HG03469 (cell line): Measurements from ENCODE around the gene TXNRD3.

Source experiments
- ATAC-seq: cut with Tn5 transposase; IDR thresholded peaks from one replicate; pipeline ENCODE4 v1.9.1; 2021; ENCODE audit warnings: mild to moderate bottlenecking, moderate library complexity, moderate number of reproducible peaks; ENCODE audit not compliant: unreplicated experiment

The TXNRD3 gene

DNA sequence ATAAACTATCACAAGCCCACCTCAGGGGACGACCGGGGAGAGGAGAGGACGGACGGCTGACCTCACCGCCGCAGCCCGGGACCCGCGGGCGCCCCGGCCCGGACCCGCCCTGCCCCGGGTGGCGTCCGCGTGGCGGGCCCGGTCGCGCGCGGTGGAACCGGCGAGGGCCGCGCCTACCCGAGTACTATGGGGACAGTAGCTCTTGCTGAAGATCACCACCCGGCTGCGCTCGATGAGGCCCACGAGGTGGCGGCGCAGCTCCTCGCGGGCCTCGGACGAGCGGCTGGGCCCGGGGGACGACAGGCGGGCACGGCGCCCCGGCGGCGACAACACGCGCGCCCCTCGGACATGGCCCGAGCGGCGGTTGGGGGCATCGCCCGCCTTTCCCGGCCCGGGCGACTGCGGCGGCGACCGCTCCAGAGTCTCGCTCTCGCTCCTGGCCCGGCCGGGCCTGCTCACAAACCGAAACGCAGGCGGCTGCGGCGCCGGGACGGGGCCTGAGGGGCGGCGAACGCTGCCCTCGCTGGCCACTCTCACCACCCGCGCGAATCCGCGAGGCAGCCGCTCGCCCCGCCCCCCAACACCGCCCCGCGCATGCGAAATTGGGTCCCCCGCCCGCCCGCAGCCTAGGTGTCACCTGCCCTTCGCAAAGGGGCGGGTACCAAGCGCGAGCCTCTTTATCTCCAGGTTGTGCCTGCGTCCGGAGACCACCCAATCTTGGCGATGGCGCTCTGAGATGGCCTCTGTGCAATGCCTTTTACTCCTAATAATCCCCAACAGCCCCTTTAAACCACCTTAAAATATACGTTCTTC is at the start of gene TXNRD3:
Gene TXNRD3 (minus strand): TSS at position 554 of the 813 bp plus-strand sequence.
- no peak for ATAC-seq

DNA sequence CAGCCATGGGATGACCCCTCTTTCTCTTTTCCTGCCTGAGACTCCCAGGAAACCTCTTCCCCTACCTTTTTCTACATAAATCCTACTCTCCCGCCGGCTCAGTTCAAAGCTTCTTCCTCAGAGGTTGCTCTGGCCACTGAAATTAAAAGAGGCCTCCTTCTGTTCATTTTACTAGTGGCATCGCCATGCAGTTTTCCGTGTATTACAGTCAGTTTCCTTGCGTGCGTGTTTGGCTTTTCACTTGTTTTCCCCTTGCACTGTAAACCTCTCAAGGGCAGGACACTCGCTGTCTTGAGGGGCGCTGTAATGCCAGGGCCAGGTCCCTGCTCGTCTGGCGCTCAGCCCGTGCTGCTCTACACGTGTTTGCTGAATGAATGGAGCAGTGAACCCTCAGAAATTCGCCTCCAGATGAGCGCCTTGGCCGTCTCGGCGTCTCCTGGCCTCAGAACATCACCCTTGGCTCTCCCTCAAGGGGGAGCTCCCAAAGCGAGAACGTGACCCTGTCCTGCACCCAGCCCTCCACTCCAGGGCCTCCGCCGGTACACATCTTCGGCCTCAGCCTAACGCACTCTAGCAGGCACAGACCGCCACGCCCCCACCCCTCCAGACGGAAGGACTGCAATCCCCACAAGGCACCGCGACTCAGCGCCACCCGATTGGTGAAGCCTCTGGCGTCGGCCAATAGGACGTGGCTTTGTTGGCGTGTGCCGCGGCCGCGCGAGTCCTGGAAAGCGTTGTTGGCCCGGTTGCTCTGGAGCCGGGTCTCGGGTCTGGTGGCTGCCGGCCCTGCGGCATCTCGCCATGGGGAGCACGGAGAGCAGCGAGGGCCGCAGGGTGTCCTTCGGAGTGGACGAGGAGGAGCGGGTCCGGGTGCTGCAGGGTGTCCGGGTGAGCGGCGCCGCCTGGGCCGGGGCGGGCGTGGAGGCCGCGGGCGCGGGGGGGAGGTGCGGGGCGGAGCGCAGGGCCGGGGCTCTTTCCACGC is 48.9 kb upstream of the TXNRD3 start, which contains the start of gene CHCHD6:
Gene CHCHD6 (plus strand): TSS at position 729 of the 982 bp plus-strand sequence. CDS start 73 bp downstream, at position 802.
- peak; percentile 87 for ATAC-seq

DNA sequence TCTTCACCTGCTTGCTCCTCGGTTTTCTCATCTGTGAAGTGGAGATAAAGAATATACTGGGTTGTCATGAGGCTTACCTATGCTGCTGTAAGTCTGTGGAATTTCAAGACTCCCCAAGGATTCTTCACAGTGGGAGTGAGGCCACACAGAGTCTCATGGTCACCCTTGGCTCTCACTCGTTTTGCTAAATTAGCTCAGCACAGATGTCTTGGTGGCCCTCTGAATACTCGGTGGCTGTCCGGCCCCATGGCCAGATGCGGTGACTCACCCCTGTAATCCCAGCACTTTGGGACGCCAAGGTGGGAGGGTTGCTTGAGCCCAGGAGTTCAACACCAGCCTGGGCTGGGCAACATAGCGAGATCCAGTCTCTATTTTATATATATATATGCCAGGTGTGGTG is 44.1 kb upstream of the TXNRD3 start:
- no peak for ATAC-seq

DNA sequence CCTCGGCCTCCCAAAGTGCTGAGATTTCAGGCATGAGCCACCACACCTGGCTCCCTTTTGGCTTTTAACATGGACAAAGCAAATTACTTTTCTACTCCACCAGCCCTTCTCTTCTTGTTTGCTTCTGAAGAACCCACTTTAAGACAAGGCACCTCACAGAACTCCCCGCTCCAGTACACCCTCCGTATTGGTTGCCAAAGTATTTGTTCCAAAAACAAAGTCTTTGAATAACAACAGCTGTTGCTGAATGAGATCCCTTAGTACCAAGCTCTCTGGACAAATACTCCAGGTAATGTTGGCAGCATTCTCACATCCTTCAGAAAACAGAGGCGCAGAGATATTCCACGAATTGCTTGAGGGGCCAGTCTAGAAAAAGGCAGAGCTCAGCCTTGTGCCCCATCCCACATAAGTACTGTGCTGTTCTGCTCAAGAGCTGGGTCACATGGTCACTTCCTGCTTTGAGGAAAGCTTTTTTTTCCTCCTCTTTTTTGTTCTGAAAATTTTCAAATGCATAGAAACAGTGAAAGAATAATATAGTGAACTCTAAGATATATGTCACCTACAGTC is 41.9 kb upstream of the TXNRD3 start:
- no peak for ATAC-seq

DNA sequence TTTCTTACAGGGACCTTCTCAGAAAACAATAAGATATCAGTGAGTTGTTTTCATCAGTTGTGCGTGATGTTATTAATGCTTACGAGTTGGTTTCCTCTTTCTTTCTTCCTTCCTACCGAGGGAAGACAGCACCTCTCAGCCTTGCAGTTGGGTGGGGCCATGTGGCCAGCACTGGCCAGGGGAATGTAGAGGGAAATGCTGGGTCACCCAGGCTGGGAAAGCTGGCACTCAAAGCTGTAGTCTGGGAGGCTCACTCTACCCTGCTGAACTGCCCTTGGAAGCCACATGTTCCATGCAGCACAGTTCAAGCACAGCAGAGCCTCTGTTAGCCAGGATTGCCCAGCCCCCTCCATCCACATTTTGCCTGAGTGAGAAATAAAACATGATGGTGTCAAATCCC is 39.0 kb upstream of the TXNRD3 start:
- ATAC-seq: no peak

DNA sequence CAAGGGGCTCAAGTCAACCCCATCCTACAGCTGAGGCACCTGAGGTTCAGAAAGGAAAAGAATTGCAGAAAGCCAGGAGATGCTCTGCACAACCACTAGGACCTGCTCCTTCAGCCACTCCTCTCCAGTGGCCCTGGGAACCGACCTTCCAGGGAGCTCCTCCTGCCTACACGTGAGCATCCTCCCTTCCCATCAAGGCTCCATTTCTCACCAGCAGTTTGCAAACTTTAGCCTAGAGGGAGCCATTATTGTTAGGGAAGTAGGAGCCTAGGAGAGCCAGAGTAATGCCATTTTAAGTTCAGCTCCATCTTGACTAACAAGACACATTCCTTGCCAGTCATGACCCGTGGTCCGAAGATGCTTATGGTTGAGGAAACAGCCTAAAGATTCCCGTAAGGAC is 37.9 kb upstream of the TXNRD3 start:
- ATAC-seq: no peak

DNA sequence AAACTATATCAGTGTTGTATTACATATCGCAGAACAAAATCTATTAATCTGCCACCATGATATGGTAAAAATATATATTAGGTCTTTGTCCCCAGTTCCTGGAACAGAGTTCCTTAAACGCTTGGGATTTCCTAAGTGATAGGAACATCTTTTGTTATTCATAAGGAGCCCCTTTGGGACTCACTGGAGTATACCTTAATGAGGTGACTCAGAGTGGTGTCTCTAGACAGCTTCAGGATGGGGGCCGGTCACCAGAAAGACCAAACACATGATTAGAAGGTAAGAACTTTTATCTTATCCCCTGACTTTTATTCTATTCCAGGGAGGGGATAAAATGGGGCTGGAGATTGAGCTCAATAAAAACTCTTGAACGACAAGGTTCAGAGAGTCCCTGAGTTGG is 36.8 kb upstream of the TXNRD3 start:
- ATAC-seq: no peak

DNA sequence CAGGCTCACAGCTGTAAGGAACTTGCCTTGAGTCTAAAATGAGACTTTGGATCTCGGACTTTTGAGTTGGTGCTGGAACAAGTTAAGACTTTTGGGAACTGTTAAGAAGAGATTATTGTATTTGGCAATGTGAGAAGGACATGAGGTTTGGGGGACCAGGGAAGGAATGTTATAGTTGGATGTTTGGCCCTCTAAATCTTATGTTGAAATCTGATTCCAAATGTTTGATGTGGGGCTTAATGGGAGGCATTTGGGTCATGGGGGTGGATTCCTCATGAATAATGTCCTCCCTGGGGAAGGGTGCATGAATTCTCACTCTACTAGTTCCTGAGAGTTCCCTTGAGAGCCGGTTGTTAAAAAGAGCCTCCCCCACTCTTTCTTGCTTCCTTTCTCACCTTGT is 30.6 kb upstream of the TXNRD3 start:
- ATAC-seq: no peak

DNA sequence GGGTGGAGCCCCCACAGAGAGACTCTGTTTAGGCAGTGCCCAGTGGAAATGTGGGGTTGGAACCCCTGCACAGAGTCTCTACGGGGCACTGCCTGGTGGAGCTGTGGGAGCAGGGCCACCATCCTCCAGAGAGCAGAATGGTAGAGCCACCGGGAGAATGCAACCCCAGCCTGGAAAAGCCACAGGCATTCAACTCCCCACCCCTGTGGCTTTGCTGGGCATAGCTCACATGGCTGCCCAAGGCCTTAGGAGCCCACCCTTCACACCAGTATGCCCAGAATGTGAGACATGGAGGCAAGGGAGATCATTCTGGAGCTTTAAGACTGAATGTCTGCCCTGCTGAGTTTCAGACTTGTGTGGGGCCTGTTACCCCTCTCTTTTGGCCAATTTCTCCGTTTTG is 30.1 kb upstream of the TXNRD3 start:
- ATAC-seq: no peak

DNA sequence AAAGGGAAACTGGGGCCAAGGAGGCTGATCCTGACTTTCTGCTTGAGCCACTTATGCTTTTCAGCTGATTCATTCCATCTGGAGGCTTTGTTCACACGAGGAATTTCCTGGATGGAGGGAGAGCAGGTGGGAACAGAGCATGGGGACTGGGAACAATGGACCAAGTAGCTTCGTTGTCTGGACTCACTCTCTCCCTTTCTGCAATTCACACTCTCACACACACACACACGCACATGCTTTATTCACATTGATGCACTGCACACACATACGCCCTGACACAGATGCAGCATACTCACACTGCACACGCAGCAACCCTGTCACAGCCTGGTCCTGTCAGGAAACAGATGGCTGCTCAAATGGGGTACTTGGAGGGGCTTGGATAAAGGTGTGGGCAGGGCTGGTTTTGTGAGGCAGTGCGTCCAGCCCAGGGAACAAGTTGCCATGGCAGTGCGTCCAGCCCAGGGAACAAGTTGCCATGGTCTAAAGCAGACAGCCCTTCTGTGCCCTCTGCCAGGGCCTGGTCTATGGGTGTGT is 29.4 kb upstream of the TXNRD3 start:
- no peak for ATAC-seq

DNA sequence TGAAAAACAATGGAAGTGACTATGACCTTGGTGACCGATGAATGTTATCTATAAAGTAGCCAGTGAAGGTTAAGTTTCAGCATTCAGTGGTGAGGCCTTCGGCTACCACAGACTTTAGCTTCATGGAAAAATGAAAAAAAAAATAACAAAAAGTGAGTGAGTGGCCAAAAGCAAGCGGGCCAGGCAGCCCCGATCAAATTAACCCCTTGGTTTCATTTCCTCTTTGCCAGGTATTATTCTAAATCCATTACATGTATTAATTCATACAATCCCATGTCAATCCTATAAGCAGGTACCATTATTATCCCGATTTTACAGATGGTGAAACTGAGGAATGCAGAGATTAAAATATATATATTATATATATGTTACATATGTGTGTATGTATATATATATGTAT is 28.1 kb upstream of the TXNRD3 start:
- no peak for ATAC-seq

DNA sequence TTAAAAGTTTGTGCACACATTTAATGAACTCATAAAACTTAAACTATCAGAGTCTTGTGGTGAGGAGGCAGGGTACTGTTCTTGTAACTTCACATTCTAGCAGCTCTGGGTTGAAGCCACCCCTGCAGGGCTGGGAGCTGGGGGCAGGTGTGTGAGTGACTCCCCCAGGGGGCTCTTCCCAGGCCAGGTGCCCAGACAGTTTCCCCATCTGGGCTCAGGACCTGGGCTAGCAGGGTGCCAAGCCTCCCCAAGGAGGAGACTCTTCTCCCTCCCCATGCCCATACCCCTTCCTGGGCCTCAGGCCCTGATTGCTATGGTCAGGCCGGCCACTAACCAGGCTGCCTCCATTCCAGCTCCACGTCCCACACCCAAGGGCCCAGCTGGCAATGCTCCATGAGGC is 27.1 kb upstream of the TXNRD3 start:
- no peak for ATAC-seq

DNA sequence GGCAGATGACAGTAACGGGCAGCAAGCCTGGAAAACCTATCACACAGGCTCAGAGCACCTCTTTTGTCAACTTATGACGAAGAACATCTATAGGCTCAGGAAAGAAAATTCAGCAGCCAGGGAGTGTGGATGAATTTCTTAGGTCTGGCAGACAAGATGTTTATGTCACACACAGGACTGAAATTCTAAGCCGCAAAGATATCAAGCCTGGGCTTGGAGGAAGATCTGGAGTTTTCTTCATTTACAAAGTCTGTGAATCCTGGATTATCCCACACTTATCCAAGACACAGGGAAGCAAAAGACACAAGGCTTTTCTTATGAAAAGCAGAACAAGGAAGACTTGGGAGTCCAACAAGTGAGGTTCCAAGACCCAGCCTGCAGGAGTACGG is 25.7 kb upstream of the TXNRD3 start:
- ATAC-seq: no peak

DNA sequence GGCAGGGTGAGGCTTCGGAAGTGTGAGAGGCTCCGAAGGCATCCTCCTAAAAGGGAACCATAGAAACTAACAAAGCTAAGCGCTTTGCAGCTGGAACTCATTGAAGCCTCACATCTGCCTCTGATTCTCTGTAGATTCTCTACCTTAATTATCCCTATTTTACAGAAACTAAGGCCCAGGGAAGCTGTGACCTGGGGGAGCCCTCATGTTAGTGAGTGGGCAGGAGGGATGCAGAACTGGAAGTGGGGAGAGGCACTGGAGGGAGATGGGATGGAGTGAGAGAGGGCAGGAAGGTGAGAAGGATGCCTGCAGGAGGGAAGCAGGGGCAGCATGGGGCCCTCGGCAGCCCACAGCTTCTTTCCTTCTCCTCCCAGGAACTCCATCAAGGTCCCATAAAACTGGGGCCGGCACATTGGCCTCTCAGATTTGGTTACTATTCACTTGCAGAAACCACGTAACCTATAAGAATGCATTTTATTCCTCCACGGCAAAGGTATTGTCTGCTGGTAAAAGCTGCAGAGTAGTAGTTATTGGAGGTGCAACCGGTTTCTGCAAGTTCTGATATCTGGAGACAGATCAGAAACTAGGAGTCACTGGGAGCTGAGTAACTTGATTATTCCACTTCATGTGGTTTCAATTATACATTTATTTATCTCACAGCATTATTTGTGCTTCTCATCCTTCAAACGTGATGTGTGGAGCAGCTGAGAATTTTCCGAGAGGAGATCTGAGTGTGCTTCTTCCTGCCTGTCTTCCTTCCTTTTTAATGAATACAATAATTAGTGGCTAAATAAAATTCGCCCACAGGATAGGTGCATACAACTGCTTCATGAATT is 25.1 kb upstream of the TXNRD3 start:
- no peak for ATAC-seq

DNA sequence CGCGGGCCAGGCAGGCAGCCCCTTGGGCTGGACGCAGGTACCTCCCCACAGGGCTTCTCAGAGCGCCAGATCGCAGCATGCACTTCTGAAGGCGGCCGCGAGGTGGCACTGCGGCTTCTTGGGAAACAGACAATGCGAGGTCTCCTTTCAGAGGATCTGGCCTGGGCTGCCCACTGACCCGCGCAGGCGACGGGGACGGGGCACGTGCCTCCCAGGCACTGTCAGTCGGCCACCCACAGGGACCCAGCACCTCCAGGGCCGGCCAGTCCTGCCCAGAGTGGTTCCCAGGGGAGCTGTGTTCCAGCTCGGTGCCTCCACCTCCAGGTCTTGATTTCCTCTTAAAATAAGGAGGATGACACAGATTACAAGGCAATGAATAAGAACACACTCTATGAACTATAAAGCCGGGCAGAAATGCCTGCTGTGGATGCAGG is 24.4 kb upstream of the TXNRD3 start:
- ATAC-seq: no peak

DNA sequence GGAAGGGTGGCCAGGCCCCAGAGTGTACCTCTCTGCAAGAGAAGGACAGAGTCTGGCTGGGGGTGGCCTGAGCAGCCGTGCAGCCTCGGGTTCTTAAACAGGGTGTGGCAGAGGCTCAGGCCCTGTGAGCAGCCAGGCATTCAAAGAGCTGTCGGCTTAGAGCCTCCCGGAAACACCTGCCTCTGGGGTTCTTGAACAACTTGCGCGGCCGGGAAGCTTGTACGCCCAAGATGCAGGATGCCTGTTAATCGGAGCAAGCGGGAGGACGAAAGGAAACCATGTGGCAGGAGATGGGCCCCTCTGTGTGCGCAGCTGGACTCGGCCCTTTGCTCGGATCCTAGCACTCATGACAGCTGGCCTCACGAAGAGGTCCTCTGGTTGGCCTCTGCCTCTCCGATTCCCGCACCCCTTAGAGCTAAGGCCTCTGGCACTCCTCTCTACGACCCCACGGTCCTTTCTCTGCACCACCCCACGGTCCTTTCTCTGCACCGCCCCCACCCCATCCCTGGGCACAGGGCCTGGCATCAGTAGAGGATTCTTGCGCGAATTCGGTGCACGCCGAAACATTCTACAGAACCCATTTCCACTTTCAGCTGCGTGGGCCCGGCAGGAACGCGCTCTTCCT is 23.9 kb upstream of the TXNRD3 start:
- ATAC-seq: no peak

DNA sequence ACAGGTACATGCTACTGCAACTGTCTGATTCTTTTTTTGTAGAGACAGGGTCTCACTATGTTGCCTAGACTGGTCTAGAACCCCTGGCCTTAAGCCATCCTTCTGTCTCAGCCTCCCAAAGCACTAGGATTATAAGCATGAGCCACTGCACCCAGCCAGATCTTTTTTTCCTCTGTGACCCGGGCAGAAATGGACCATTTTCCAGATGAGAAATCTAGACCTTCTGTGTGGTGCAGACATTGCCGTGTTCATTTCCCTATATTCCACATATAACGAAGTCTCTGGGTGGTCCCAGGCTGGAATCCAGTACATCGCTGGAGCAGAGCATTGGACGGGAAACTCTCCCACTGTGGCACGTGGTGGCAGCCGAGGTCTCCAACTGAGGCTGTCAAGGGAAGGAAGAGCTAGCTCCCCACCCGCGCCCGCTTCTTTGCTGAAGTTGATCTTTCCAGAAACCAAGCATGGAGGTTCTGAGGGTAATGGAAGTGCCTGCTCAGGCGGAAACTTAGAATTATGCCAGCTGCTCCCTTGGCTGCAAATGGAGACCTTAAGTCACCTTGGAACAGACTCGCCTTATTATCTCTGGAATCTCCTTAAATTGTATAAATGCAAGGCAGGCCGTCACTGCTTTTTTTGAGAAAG is 23.1 kb upstream of the TXNRD3 start:
- no peak for ATAC-seq

DNA sequence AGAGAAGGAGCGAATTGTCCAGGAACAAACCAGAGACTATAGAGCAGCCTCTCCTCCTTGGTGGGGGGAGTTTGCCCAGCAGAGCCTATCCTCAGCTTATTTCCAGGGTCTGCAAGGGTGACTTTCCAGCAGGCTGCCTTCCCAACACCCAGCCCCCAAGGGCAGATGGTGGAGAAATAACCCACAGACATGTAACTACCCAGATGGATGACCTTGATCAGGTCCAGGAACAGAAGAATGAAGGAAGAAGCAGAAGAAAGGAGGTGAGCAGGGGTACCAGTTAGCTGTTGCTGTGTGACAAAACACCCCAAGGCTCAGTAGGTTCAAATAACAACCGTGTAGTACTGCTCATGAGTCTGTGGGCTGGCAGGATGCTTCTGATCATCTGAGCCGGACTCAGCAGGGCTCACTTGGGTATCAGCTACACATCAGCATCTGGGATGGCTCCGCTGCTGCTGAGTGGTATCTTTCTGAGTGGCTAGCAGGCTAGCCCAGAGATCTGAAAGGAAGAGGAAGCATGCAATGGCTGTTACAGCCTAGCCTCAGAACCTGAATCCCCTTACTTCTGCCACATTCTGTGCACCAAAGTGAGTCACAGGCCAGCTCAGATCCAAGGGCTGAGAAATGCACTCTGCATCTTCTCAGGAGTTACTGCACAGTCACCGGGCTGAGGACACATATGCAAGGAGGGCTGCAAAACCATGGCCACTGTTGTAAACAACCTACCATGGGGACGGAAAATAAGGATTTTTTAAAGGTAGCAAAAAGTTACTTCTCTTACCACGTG is 22.2 kb upstream of the TXNRD3 start:
- ATAC-seq: no peak
